ENCODE data around the gene ATOSB. TPM values are rescaled to one million over a fixed set of nuclear protein-coding genes. Genes with fewer than 3 reads are reported as not detected.

Gene ATOSB
- total RNA-seq, 1 experiment from 2014 or later = 3.2 TPM

DNA sequence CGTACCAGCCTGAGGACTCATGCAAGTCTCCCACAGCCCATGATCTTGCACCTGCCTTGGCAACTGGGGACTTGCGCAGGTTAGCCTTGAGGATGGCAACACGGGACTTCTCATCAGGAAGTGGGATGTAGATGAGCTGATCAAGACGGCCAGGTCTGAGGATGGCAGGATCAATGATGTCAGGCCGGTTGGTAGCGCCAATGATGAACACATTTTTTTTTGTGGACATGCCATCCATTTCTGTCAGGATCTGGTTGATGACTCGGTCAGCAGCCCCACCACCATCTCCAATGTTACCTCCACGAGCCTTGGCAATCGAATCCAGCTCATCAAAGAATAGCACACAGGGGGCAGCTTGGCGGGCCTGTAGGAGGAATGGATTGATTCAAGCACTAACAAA is 56.2 kb downstream of the ATOSB start:
- H3K9me2 ChIP-seq (replicated peaks; ENCODE audit: insufficient read depth, low read length) = no peaks in the 10 kb centered on the region
- no peaks in the 10 kb centered on the region for H3K4me1 ChIP-seq (ENCODE audit: low read length)
- no peak overlapping the region for H3K27ac ChIP-seq (ENCODE audit: low read length)
- no peak overlapping the region for H3K9ac ChIP-seq (ENCODE audit: low read length)
- H3K4me2 ChIP-seq (ENCODE audit: low read depth, low read length, poor library complexity, severe bottlenecking) = no peak overlapping the region
- no peak for DNase-seq
- peaks cover 14% of the 10 kb centered on the region; the same call in 1 of the 2 replicates for H3K79me2 ChIP-seq (ENCODE audit: low read length)
- no peak overlapping the region for H3K4me3 ChIP-seq (ENCODE audit: low read length)
- H3K9me3 ChIP-seq (ENCODE audit: low read length) = no peaks in the 10 kb centered on the region
- no peak overlapping the region for H2AFZ ChIP-seq (ENCODE audit: low read length)
- H4K20me1 ChIP-seq (ENCODE audit: insufficient read depth, low read depth, low read length) = 0 out of 2 replicates have a peak, but pooled peaks cover 15% of the 10 kb centered on the region
- H3K36me3 ChIP-seq (ENCODE audit: insufficient read depth, low read length) = peaks cover 84% of the 10 kb centered on the region
- H3K27me3 ChIP-seq (ENCODE audit: low read length) = no peaks in the 10 kb centered on the region

DNA sequence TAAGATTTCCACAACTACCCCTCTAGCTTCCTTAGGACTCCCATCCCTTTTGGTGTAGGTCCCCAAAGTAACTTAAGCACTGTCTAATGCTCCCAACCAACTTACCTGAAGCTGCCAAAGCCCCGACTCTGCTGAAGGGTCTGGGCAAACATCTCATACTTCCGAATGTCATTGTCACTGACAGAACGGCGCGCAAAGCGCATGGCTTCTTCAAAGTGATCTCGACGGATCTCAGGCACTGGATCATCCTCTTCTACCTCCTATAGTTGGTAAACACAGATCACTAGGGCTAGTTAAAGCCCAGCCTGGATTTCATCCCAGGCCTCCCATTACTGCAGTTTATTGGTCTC is 58.4 kb downstream of the ATOSB start:
- Histone ChIP-seq H3K27me3 (ENCODE audit: low read length) (no peaks in the 10 kb centered on the region), H2AFZ (ENCODE audit: low read length) (no peak overlapping the region), H4K20me1 (ENCODE audit: insufficient read depth, low read depth, low read length) (0 out of 2 replicates have a peak, but pooled peaks cover 15% of the 10 kb centered on the region), H3K9ac (ENCODE audit: low read length) (no peak overlapping the region), H3K9me3 (ENCODE audit: low read length) (no peaks in the 10 kb centered on the region), H3K36me3 (ENCODE audit: insufficient read depth, low read length) (peaks cover 66% of the 10 kb centered on the region), H3K4me2 (ENCODE audit: low read depth, low read length, poor library complexity, severe bottlenecking) (no peak overlapping the region), H3K79me2 (ENCODE audit: low read length) (0 out of 2 replicates have a peak, but pooled peaks cover 4% of the 10 kb centered on the region), H3K9me2 (replicated peaks; ENCODE audit: insufficient read depth, low read length) (no peaks in the 10 kb centered on the region), H3K4me1 (ENCODE audit: low read length) (no peaks in the 10 kb centered on the region), H3K4me3 (ENCODE audit: low read length) (no peak overlapping the region), H3K27ac (ENCODE audit: low read length) (no peak overlapping the region)
- no peak for DNase-seq

DNA sequence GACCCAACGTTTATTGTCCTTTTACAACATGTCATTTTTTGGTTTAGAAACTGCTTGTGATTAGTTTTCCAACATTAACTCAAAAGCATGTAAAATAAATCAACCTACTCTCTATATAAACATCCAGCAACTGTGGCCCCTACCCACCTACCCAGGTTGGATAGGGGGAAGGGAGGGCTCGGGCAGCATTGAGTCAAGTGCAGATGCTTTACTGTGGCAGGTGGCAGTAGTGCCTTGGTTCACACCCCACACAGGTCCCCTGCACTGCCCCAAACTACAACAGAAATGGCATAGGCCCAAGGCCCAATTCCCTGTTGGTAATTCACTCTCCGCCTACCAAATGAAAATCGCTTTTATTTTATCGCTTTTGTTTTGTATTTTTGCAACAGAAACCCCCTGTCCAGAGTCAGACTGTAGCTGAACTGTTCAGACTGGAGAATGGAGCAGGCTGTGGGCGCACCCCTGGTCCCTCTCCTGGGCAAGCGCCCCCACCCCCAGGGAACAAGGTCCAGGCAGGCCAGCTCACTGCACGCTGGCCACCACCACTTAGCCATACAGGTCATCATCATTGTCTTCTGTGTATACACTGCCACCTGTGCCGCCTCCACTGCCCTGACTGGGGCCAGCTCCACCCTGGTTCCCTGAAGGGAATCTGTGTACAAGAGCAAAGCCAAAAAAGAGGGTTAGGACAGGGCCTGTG is 58.9 kb downstream of the ATOSB start:
- Histone ChIP-seq H3K27ac (ENCODE audit: low read length) (no peak overlapping the region), H3K9me3 (ENCODE audit: low read length) (no peaks in the 10 kb centered on the region), H3K4me2 (ENCODE audit: low read depth, low read length, poor library complexity, severe bottlenecking) (no peak overlapping the region), H4K20me1 (ENCODE audit: insufficient read depth, low read depth, low read length) (0 out of 2 replicates have a peak, but pooled peaks cover 15% of the 10 kb centered on the region), H2AFZ (ENCODE audit: low read length) (no peak overlapping the region), H3K4me1 (ENCODE audit: low read length) (no peaks in the 10 kb centered on the region), H3K36me3 (ENCODE audit: insufficient read depth, low read length) (peaks cover 64% of the 10 kb centered on the region), H3K9me2 (replicated peaks; ENCODE audit: insufficient read depth, low read length) (no peaks in the 10 kb centered on the region), H3K9ac (ENCODE audit: low read length) (no peak overlapping the region), H3K4me3 (ENCODE audit: low read length) (no peak overlapping the region), H3K79me2 (ENCODE audit: low read length) (0 out of 2 replicates have a peak, but pooled peaks cover 4% of the 10 kb centered on the region), H3K27me3 (ENCODE audit: low read length) (no peaks in the 10 kb centered on the region)
- DNase-seq = no peak

DNA sequence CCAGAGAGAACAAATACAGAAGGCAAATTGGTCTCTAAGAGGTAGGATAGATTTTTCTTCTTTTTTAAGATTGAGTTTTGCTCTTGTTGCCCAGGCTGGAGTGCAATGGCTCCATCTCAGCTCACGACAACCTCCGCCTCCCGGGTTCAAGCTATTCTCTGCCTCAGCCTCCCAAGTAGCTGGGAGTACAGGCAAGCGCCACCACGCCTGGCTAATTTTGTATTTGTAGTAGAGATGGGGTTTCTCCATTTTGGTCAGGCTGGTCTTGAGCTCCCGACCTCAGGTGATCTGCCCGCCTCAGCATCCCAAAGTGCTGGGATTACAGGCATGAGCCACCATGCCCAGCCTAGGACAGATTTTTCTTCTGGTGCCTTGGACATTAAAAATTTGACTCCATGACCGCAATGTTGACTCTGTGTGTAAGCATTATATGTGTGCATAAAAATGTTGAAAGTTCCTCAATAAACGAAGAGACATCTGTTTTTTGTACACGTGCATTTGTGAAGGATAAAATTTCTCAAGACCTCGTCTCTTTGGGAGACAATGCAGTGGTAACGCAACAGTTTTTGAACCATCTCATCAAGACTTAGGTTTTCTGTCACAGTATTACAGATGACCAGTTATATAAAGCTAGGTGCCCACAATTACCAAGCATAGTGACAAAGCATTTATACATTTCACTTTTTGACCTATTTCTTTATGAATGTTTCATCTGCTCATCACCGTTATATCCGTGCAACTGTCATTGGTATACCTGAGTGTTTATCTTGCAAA is 60.6 kb downstream of the ATOSB start:
- no peak overlapping the region for H3K9ac ChIP-seq (ENCODE audit: low read length)
- DNase-seq = no peak
- H3K36me3 ChIP-seq (ENCODE audit: insufficient read depth, low read length) = peaks cover 59% of the 10 kb centered on the region
- no peaks in the 10 kb centered on the region for H3K27me3 ChIP-seq (ENCODE audit: low read length)
- H3K9me2 ChIP-seq (replicated peaks; ENCODE audit: insufficient read depth, low read length) = no peaks in the 10 kb centered on the region
- 0 out of 2 replicates have a peak, but pooled peaks cover 11% of the 10 kb centered on the region for H4K20me1 ChIP-seq (ENCODE audit: insufficient read depth, low read depth, low read length)
- H3K79me2 ChIP-seq (ENCODE audit: low read length) = 0 out of 2 replicates have a peak, but pooled peaks cover 4% of the 10 kb centered on the region
- no peak overlapping the region for H3K4me3 ChIP-seq (ENCODE audit: low read length)
- no peak overlapping the region for H2AFZ ChIP-seq (ENCODE audit: low read length)
- H3K27ac ChIP-seq (ENCODE audit: low read length) = no peak overlapping the region
- H3K4me2 ChIP-seq (ENCODE audit: low read depth, low read length, poor library complexity, severe bottlenecking) = no peak overlapping the region
- H3K9me3 ChIP-seq (ENCODE audit: low read length) = no peaks in the 10 kb centered on the region
- no peaks in the 10 kb centered on the region for H3K4me1 ChIP-seq (ENCODE audit: low read length)

DNA sequence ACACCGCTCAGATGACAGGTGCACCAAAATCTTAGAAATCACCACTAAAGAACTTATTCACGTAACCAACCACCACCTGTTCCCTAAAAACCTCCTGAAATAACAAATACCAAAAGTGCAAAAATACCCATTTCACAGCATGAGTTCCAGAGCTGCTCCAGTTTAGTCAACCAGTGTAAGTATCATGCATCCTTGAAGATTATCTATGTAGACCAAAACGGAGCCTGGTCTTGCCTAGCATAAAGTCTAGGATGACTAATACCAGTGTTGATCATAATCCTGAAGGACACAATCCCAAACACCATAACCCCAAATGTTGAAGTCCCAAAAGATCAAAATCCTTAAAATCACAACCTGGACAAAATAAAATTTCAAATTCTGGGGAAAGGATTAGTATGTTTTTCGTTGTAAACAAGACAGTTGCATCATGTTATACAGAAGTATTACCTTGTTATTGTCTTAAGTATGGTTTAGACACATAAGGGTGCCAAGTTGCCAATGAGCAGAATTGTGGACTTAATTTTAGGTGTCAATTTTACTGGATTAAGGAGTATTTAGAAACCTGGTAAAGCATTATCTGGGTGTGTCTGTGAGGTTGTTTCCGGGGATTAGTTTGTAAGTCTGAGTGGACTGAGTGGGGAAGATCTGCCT is 61.4 kb downstream of the ATOSB start:
- Histone ChIP-seq H3K79me2 (ENCODE audit: low read length) (0 out of 2 replicates have a peak, but pooled peaks cover 4% of the 10 kb centered on the region), H3K4me3 (ENCODE audit: low read length) (no peak overlapping the region), H3K4me1 (ENCODE audit: low read length) (no peaks in the 10 kb centered on the region), H4K20me1 (ENCODE audit: insufficient read depth, low read depth, low read length) (0 out of 2 replicates have a peak, but pooled peaks cover 10% of the 10 kb centered on the region), H3K27ac (ENCODE audit: low read length) (no peak overlapping the region), H3K36me3 (ENCODE audit: insufficient read depth, low read length) (peaks cover 54% of the 10 kb centered on the region; the same call in 1 of the 2 replicates), H3K9ac (ENCODE audit: low read length) (no peak overlapping the region), H3K27me3 (ENCODE audit: low read length) (no peaks in the 10 kb centered on the region), H2AFZ (ENCODE audit: low read length) (no peak overlapping the region), H3K4me2 (ENCODE audit: low read depth, low read length, poor library complexity, severe bottlenecking) (no peak overlapping the region), H3K9me2 (replicated peaks; ENCODE audit: insufficient read depth, low read length) (no peaks in the 10 kb centered on the region), H3K9me3 (ENCODE audit: low read length) (no peaks in the 10 kb centered on the region)
- no peak for DNase-seq

Other genes starting within 250 kb of the ATOSB start
- gene PHF24, start 157.6 kb downstream of the ATOSB start, total RNA-seq (2014; rRNA removed; shearing (Covaris generic); ENCODE audit: low replicate concordance) = not detected in 2 replicates
- 2.7 and 6.8 TPM in 2 replicates for gene DNAJB5, start 126.1 kb downstream of the ATOSB start, total RNA-seq (2014; rRNA removed; shearing (Covaris generic); ENCODE audit: low replicate concordance)
- gene VCP, start 43.2 kb downstream of the ATOSB start, total RNA-seq (2014; rRNA removed; shearing (Covaris generic); ENCODE audit: low replicate concordance) = 157 and 183 TPM in 2 replicates
- 38.8 and 47.9 TPM in 2 replicates for gene FANCG, start 35.9 kb downstream of the ATOSB start, total RNA-seq (2014; rRNA removed; shearing (Covaris generic); ENCODE audit: low replicate concordance)
- 25.1 and 29.3 TPM in 2 replicates for gene PIGO, start 19.3 kb downstream of the ATOSB start, total RNA-seq (2014; rRNA removed; shearing (Covaris generic); ENCODE audit: low replicate concordance)
- gene STOML2, start 12.7 kb downstream of the ATOSB start, total RNA-seq (2014; rRNA removed; shearing (Covaris generic); ENCODE audit: low replicate concordance) = 141 and 250 TPM in 2 replicates
- not detected in 2 replicates for gene UNC13B, start 46.1 kb upstream of the ATOSB start, total RNA-seq (2014; rRNA removed; shearing (Covaris generic); ENCODE audit: low replicate concordance)